K562 (cell line): ENCODE results near the gene C15orf61. TPM values are rescaled to one million over a fixed set of nuclear protein-coding genes. Genes with fewer than 3 reads are reported as not detected.

Experiments used
- ATAC-seq: fragments of 200-7000 bp; cut with Tn5 transposase; 3 replicates; pipeline ENCODE4 v1.9.1; 2020; ENCODE audit warnings: moderate library complexity
- BruUV-seq: library from RNA; stranded (reverse); fragments of 400-500 nt; replicated peaks from 2 replicates; lab custom pipeline; 2021; lab: Mats Ljungman, UMichigan
- CTCF ChIA-PET: fragments of 300-600 bp; formaldehyde crosslinking; extraction: SDS; loops from one replicate; lab custom pipeline; 2021; ENCODE audit warnings: low intra/inter-chr PET ratio; lab: Yijun Ruan, JAX
- POLR2A ChIA-PET: fragments of 300-600, 350-650 bp; sonication (Branson Sonifier 250); formaldehyde crosslinking; extraction: SDS; loops from one replicate; lab custom pipeline; 2021; ENCODE audit warnings: antibody characterized with exemption, inconsistent platforms; lab: Yijun Ruan, JAX
- DNase-seq, 4 experiments: peaks; one replicate each; pipeline versions ENCODE4 v3.0.0 to v3.0.0-alpha.2; 2011 to 2018; ENCODE audit warnings: low spot score in 3 of 4, mixed read lengths in 3 of 4; ENCODE audit errors: extremely low read depth in 1 of 4
- FAIRE-seq: peaks from 2 replicates; lab custom pipeline; 2011; peaks lifted over from hg19 to GRCh38; lab: Jason Lieb, UNC
- H2AFZ ChIP-seq: 2 replicates; pipeline ENCODE4 v1.6.0; 2011; ENCODE audit warnings: low read depth, low read length, control low read depth, inconsistent platforms
- H3K27ac ChIP-seq: fragments of 200-600 bp; 3 replicates; pipeline ENCODE4 v1.8.0; 2011; ENCODE audit warnings: low read depth, mild to moderate bottlenecking, control low read depth, inconsistent platforms, low read length, moderate library complexity, mixed read lengths; ENCODE audit errors: extremely low read depth
- H3K27me3 ChIP-seq, 2 experiments: fragments of 300-600 bp in 1 of 2; 2 replicates in 1 of 2; 3 replicates in 1 of 2; pipeline versions ENCODE4 v1.6.0 to v1.8.0; 2011; ENCODE audit warnings: inconsistent platforms in 2 of 2, low read length in 2 of 2, mild to moderate bottlenecking in 1 of 2, mixed read lengths in 1 of 2, moderate library complexity in 1 of 2; ENCODE audit not compliant: control insufficient read depth in 2 of 2, insufficient read depth in 2 of 2
- H3K36me3 ChIP-seq: fragments of 300-600 bp; 3 replicates; pipeline ENCODE4 v1.8.0; 2011; ENCODE audit warnings: mild to moderate bottlenecking, low read length, inconsistent platforms; ENCODE audit not compliant: control insufficient read depth, insufficient read depth
- H3K4me1 ChIP-seq, 2 experiments: fragments of 200-600 bp in 1 of 2; replicated peaks in 1 of 2; 2 replicates in 1 of 2; 3 replicates in 1 of 2; pipeline versions ENCODE4 v1.5.1 to v1.8.0; 2011; ENCODE audit warnings: inconsistent platforms in 2 of 2, low read length in 2 of 2, mild to moderate bottlenecking in 1 of 2, mixed read lengths in 1 of 2, moderate library complexity in 1 of 2; ENCODE audit not compliant: control insufficient read depth in 2 of 2, insufficient read depth in 2 of 2
- H3K4me2 ChIP-seq: 2 replicates; pipeline ENCODE4 v1.6.1; 2011; ENCODE audit warnings: low read length, control low read depth, inconsistent platforms, mixed read lengths; ENCODE audit not compliant: insufficient read depth
- H3K4me3 ChIP-seq: fragments of 200-600 bp; sonication (generic), shearing (Covaris generic); 2 replicates; pipeline ENCODE4 v1.5.1; 2016; ENCODE audit warnings: control low read depth, inconsistent platforms
- H3K79me2 ChIP-seq: fragments of 200-600 bp; 3 replicates; pipeline ENCODE4 v1.8.0; 2011; ENCODE audit warnings: low read length, inconsistent platforms; ENCODE audit not compliant: control insufficient read depth, insufficient read depth
- H3K9ac ChIP-seq, 2 experiments: 2 replicates each; pipeline versions ENCODE4 v1.6.0 to v1.6.1; 2011; ENCODE audit warnings: low read depth in 2 of 2, low read length in 2 of 2, control low read depth in 1 of 2, inconsistent platforms in 1 of 2, mild to moderate bottlenecking in 1 of 2, mixed read lengths in 1 of 2; ENCODE audit not compliant: insufficient read depth in 1 of 2
- H3K9me1 ChIP-seq: one replicate; pipeline ENCODE4 v1.6.0; 2011; ENCODE audit warnings: inconsistent platforms, mild to moderate bottlenecking, low read length, moderate library complexity; ENCODE audit not compliant: control insufficient read depth, insufficient read depth
- H3K9me3 ChIP-seq: replicated peaks from 2 replicates; pipeline ENCODE4 v1.5.1; 2011; ENCODE audit warnings: low read depth, low read length, inconsistent platforms; ENCODE audit not compliant: control insufficient read depth, insufficient read depth
- H4K20me1 ChIP-seq: replicated peaks from 2 replicates; pipeline ENCODE4 v1.6.1; 2011; ENCODE audit warnings: low read length, inconsistent platforms, mixed read lengths; ENCODE audit not compliant: control insufficient read depth, insufficient read depth
- CREB5 ChIP-seq: fragments of 250-450 bp; sonication (Bioruptor Pico); IDR thresholded peaks from 2 replicates; pipeline ENCODE4 v1.5.0; 2020; ENCODE audit warnings: mild to moderate bottlenecking
- HOXB6 ChIP-seq: fragments of 250-450 bp; sonication (Bioruptor Pico); IDR thresholded peaks from 2 replicates; pipeline ENCODE4 v1.5.1; 2022; ENCODE audit warnings: mild to moderate bottlenecking, borderline replicate concordance
- PBX2 ChIP-seq, 2 experiments: IDR thresholded peaks in 1 of 2; conservative IDR thresholded peaks in 1 of 2; 2 replicates each; pipeline ENCODE4 v1.6.1; 2016; ENCODE audit warnings: low read depth in 2 of 2, mild to moderate bottlenecking in 1 of 2, missing compliant biosample characterization in 1 of 2, missing genetic modification characterization in 1 of 2, moderate library complexity in 1 of 2
- RBM14 ChIP-seq: fragments of 200-400 bp; formaldehyde crosslinking; IDR thresholded peaks from 2 replicates; pipeline ENCODE4 v1.6.1; 2018; ENCODE audit warnings: low read depth, mild to moderate bottlenecking, low read length, moderate library complexity, borderline replicate concordance; ENCODE audit not compliant: insufficient read depth
- WGBS: fragments of 100-300 bp; shearing (Covaris generic); methylation state at CpG from one replicate; pipeline ENCODE4 v1.1.6; 2016; ENCODE audit warnings: low coverage, mixed read lengths; ENCODE audit not compliant: insufficient coverage; ENCODE audit errors: missing lambda C conversion rate; 5-methylcytosine and 5-hydroxymethylcytosine counted together
- in situ Hi-C: fragments of 300-500 bp; cut with MboI; formaldehyde crosslinking; loops from 4 replicates; pipeline ENCODE4 v1.15.0; 2018; ENCODE audit warnings: inconsistent platforms, mixed read lengths
- intact Hi-C: fragments of 100-400 bp; cut with micrococcal nuclease; formaldehyde crosslinking; loops from 2 replicates; pipeline ENCODE4 v1.14.2; 2022
- polyA plus RNA-seq, 8 experiments: library from polyadenylated mRNA; depleted of rRNA in 4 of 8; stranded (reverse) in 5 of 8; unstranded in 3 of 8; fragments of >200 nt; fragmentation: Nextera tagmentation in 2 of 8; fragmentation: Illumina TruSeq in 1 of 8; extraction: Ambion mirVana in 2 of 8; extraction: Trizol in 1 of 8; gene quantifications; 2 replicates each; pipeline versions ENCODE4 v1.2.1 to v1.2.3, GENCODE V29; 2011 to 2014; ENCODE audit warnings: inconsistent platforms in 1 of 8, missing spikeins in 1 of 8
- total RNA-seq, 7 experiments: library from RNA; depleted of rRNA in 6 of 7; stranded (reverse); fragments of >200 nt in 6 of 7; fragmentation: Illumina TruSeq in 2 of 7; extraction: Trizol in 2 of 7; gene quantifications; 2 replicates each; pipeline versions ENCODE4 v1.2.1 to v1.2.3, GENCODE V29; 2011 to 2021; ENCODE audit warnings: low replicate concordance in 1 of 7

The C15orf61 gene
- total and polyA plus RNA-seq, 9 of the 15 experiments (the other 6 are each of a cell fraction or from before 2014, with no cell fraction given) = 1.6 to 10.5 (median 4.3) TPM

- ATAC-seq = no peak
- Histone ChIP-seq H3K4me1 (peaks cover 3 to 10% of the 10 kb centered on the region in 2 experiments; a peak in 2 of 5 replicates), H3K4me3 (no peak overlapping the region), H3K36me3 (no peaks in the 10 kb centered on the region), H2AFZ (no peak overlapping the region), H4K20me1 (no peaks in the 10 kb centered on the region), H3K79me2 (no peaks in the 10 kb centered on the region), H3K9me1 (no peaks in the 10 kb centered on the region), H3K27me3 (no peaks in the 10 kb centered on the region), H3K9me3 (no peaks in the 10 kb centered on the region), H3K4me2 (no peak overlapping the region), H3K27ac (no peak overlapping the region), H3K9ac (no peak overlapping the region)
- 5% methylated on average over 3 of the region's 3 CpGs for WGBS
- DNase-seq = no peak
- CTCF ChIA-PET = no interaction called here
- no peak for FAIRE-seq
- in situ Hi-C loops = no loop called here
- intact Hi-C loops = no loop called here
- TF ChIP-seq RBM14 = no peak
- TF ChIP-seq PBX2 (CRISPR knock-in tag; IDR thresholded peaks at IDR 0.05; ENCODE audit: low read depth) = no peak
- peak; percentile 39; the same call in 1 of the 2 replicates for TF ChIP-seq PBX2 (tag; conservative IDR thresholded peaks at IDR 0.05; ENCODE audit: low read depth)
- TF ChIP-seq HOXB6 (CRISPR knock-in tag) = no peak
- TF ChIP-seq CREB5 (CRISPR knock-in tag) = no peak
- no TSS peak for BruUV-seq
- POLR2A ChIA-PET = interaction anchor here (1.0 kb wide), 1 partner anchor 9 kb away, joined by 3 read pairs; no protein-coding TSS in a partner anchor
Observed at GRCh38 chr15:67512140-67512539, 8.8 kb upstream of the C15orf61 start.
